HepG2 (cell line): ENCODE results near the gene SLC15A3. TPM values are rescaled to one million over a fixed set of nuclear protein-coding genes. Genes with fewer than 3 reads are reported as not detected.
A peak's percentile ranks its signal among the peaks of the same experiment; 100 is the strongest.

ENCODE experiments used
- ATAC-seq: fragments of 200-7000 bp; cut with Tn5 transposase; 3 replicates; pipeline ENCODE4 v1.9.1; 2020; ENCODE audit warnings: mild to moderate bottlenecking, moderate library complexity
- BruUV-seq: library from RNA; stranded (reverse); fragments of 400-500 nt; replicated peaks from 2 replicates; lab custom pipeline; 2021; lab: Mats Ljungman, UMichigan
- CTCF ChIA-PET: fragments of 300-600 bp; formaldehyde crosslinking; extraction: SDS; loops from one replicate; lab custom pipeline; 2021; ENCODE audit warnings: low total read pairs, inconsistent platforms, low intra/inter-chr PET ratio; lab: Yijun Ruan, JAX
- POLR2A ChIA-PET: fragments of 350-600 bp; sonication (Branson Sonifier 250); formaldehyde crosslinking; loops from one replicate; lab custom pipeline; 2020; ENCODE audit warnings: antibody characterized with exemption, inconsistent platforms; lab: Yijun Ruan, JAX
- DNase-seq: peaks from one replicate; pipeline ENCODE4 v3.0.0-alpha.2; 2015; ENCODE audit warnings: low spot score
- FAIRE-seq: peaks from 3 replicates; lab custom pipeline; 2011; peaks lifted over from hg19 to GRCh38; lab: Jason Lieb, UNC
- H2AFZ ChIP-seq: one replicate; pipeline ENCODE4 v1.6.1; 2011; ENCODE audit warnings: low read length, inconsistent platforms
- H3K27ac ChIP-seq: fragments of 300-600 bp; 3 replicates; pipeline ENCODE4 v1.8.0; 2011; ENCODE audit warnings: mixed run types, mild to moderate bottlenecking, mixed read lengths, low read length, inconsistent platforms; ENCODE audit not compliant: insufficient read depth; ENCODE audit errors: extremely low read length
- H3K27me3 ChIP-seq, 2 experiments: fragments of 200-600 bp in 1 of 2; 2 replicates in 1 of 2; 3 replicates in 1 of 2; pipeline versions ENCODE4 v1.6.0 to v1.8.0; 2011; ENCODE audit warnings: low read length in 2 of 2, mild to moderate bottlenecking in 2 of 2, moderate library complexity in 2 of 2, inconsistent platforms in 1 of 2; ENCODE audit not compliant: insufficient read depth in 2 of 2, control insufficient read depth in 1 of 2
- H3K36me3 ChIP-seq, 2 experiments: fragments of 200-600 bp in 1 of 2; replicated peaks in 1 of 2; 2 replicates in 1 of 2; 3 replicates in 1 of 2; pipeline versions ENCODE4 v1.5.1 to v1.8.0; 2011; ENCODE audit warnings: low read length in 2 of 2, inconsistent platforms in 1 of 2; ENCODE audit not compliant: insufficient read depth in 2 of 2, control insufficient read depth in 1 of 2
- H3K4me1 ChIP-seq: 2 replicates; pipeline ENCODE4 v1.5.1; 2012; ENCODE audit warnings: low read length, inconsistent platforms; ENCODE audit not compliant: insufficient read depth
- H3K4me2 ChIP-seq: 2 replicates; pipeline ENCODE4 v1.6.0; 2011; ENCODE audit warnings: low read depth, low read length, inconsistent platforms
- H3K4me3 ChIP-seq, 3 experiments: fragments of 200-600 bp in 1 of 3; sonication (generic), shearing (Covaris generic) in 1 of 3; replicated peaks in 1 of 3; 2 replicates each; pipeline ENCODE4 v1.5.1; 2011 to 2016; ENCODE audit warnings: low read length in 3 of 3, inconsistent platforms in 2 of 3, low read depth in 2 of 3, mild to moderate bottlenecking in 2 of 3, control low read depth in 1 of 3, mixed read lengths in 1 of 3; ENCODE audit not compliant: insufficient read depth in 1 of 3
- H3K79me2 ChIP-seq: one replicate; pipeline ENCODE4 v1.6.1; 2011; ENCODE audit warnings: low read length, inconsistent platforms; ENCODE audit not compliant: insufficient read depth
- H3K9ac ChIP-seq: 2 replicates; pipeline ENCODE4 v1.6.0; 2011; ENCODE audit warnings: mild to moderate bottlenecking, low read depth, low read length, inconsistent platforms; ENCODE audit not compliant: insufficient read depth
- H3K9me3 ChIP-seq: 2 replicates; pipeline ENCODE4 v1.5.1; 2012; ENCODE audit warnings: mild to moderate bottlenecking, low read length
- H4K20me1 ChIP-seq: 2 replicates; pipeline ENCODE4 v1.6.0; 2011; ENCODE audit warnings: inconsistent platforms, mild to moderate bottlenecking, low read length, moderate library complexity; ENCODE audit not compliant: insufficient read depth
- GMEB1 ChIP-seq: sonication (generic); formaldehyde crosslinking; IDR thresholded peaks from 2 replicates; pipeline ENCODE4 v1.5.1; 2020; ENCODE audit warnings: missing genetic modification reagents, mild to moderate bottlenecking, borderline replicate concordance
- HNRNPUL1 ChIP-seq: fragments of 200-400 bp; formaldehyde crosslinking; IDR thresholded peaks from 2 replicates; pipeline ENCODE4 v1.6.1; 2017; ENCODE audit warnings: low read depth, mild to moderate bottlenecking, low read length, moderate library complexity
- RCOR2 ChIP-seq: IDR thresholded peaks from 2 replicates; pipeline ENCODE4 v1.6.1; 2016; ENCODE audit warnings: missing biosample characterization, missing genetic modification reagents
- TFDP1 ChIP-seq: IDR thresholded peaks from 2 replicates; pipeline ENCODE4 v1.6.1; 2016; ENCODE audit warnings: missing compliant biosample characterization, missing genetic modification reagents, borderline replicate concordance
- ZNF138 ChIP-seq: sonication (generic); formaldehyde crosslinking; IDR thresholded peaks from 2 replicates; pipeline ENCODE4 v1.5.0; 2020; ENCODE audit warnings: mild to moderate bottlenecking, low read depth, missing genetic modification reagents
- ZNF235 ChIP-seq: sonication (generic); formaldehyde crosslinking; IDR thresholded peaks from 2 replicates; pipeline ENCODE4 v1.8.1; 2023; ENCODE audit warnings: mild to moderate bottlenecking, missing genetic modification reagents, borderline replicate concordance
- ZNF317 ChIP-seq: sonication (generic); formaldehyde crosslinking; IDR thresholded peaks from 2 replicates; pipeline ENCODE4 v1.5.0; 2020; ENCODE audit warnings: mild to moderate bottlenecking, missing genetic modification reagents
- ZNF501 ChIP-seq: sonication (generic); formaldehyde crosslinking; IDR thresholded peaks from 2 replicates; pipeline ENCODE4 v1.5.1; 2020; ENCODE audit warnings: mild to moderate bottlenecking, moderate library complexity, missing genetic modification reagents
- ZSCAN12 ChIP-seq: sonication (generic); formaldehyde crosslinking; IDR thresholded peaks from 2 replicates; pipeline ENCODE4 v1.9.0; 2021; ENCODE audit warnings: mild to moderate bottlenecking, missing genetic modification reagents
- WGBS: methylation state at CpG from one replicate; pipeline ENCODE4 v1.1.6; 2017; ENCODE audit warnings: low lambda C conversion rate; 5-methylcytosine and 5-hydroxymethylcytosine counted together
- in situ Hi-C: cut with HindIII; loops from 2 replicates; pipeline ENCODE4 v1.10.0; 2017; ENCODE audit warnings: low pct_unique_long_range_greater_than_20kb; ENCODE audit not compliant: extremely low pct_ligation_motif_present
- intact Hi-C: fragments of 100-400 bp; cut with micrococcal nuclease; formaldehyde crosslinking; loops from one replicate; pipeline ENCODE4 v1.10.0; 2022; ENCODE audit not compliant: unreplicated experiment
- polyA plus RNA-seq, 8 experiments: library from polyadenylated mRNA; depleted of rRNA in 3 of 8; stranded (reverse) in 7 of 8; unstranded in 1 of 8; fragments of >200 nt; fragmentation: Illumina TruSeq in 4 of 8; extraction: Trizol in 4 of 8; gene quantifications; 2 replicates each; pipeline versions ENCODE4 v1.2.1 to v1.2.3, GENCODE V29; 2011 to 2016; ENCODE audit warnings: low read depth in 4 of 8, missing spikeins in 1 of 8, mixed read lengths in 1 of 8; ENCODE audit not compliant: insufficient read depth in 1 of 8
- total RNA-seq, 5 experiments: library from RNA; depleted of rRNA; stranded (reverse); fragments of >200 nt; fragmentation: Illumina TruSeq; extraction: Trizol; gene quantifications; 2 replicates each; pipeline ENCODE4 v1.2.3, GENCODE V29; 2016; ENCODE audit warnings: low read depth in 1 of 5

Gene SLC15A3
- total and polyA plus RNA-seq, 2 of the 13 experiments (the other 11 are each of a cell fraction or from before 2014, with no cell fraction given): 0.45 to 0.77 TPM

GRCh38 chr11:60970369-60970774, 18.4 kb upstream of the SLC15A3 start (continued):
- TF ChIP-seq ZNF501: 0 out of 2 replicates have a peak, but pooled peaks have one; percentile 15

- no peak overlapping the region for H3K9ac ChIP-seq
- H3K27me3 ChIP-seq: peaks cover 7 to 51% of the 10 kb centered on the region in 2 experiments; a peak in 4 of 5 replicates
- H3K9me3 ChIP-seq: no peaks in the 10 kb centered on the region
- in situ Hi-C loops: no loop called here
- no peak for DNase-seq
- TF ChIP-seq ZNF235 (CRISPR knock-in tag): no peak
- TF ChIP-seq ZNF317: peak; percentile 96
- TF ChIP-seq, all 625 proteins: peak for 1
- intact Hi-C loops: no loop called here
- no peak for FAIRE-seq
- Histone ChIP-seq H3K79me2 (no peaks in the 10 kb centered on the region), H2AFZ (no peak overlapping the region), H4K20me1 (no peaks in the 10 kb centered on the region), H3K4me2 (no peak overlapping the region), H3K4me3 (no peak overlapping the region), H3K36me3 (no peaks in the 10 kb centered on the region), H3K4me1 (no peaks in the 10 kb centered on the region), H3K27ac (no peak overlapping the region)
- 3% methylated on average over 1 of the region's 1 CpG for whole genome bisulfite sequencing
- POLR2A ChIA-PET: no interaction called here
- ATAC-seq: no peak
- CTCF ChIA-PET: no interaction called here
- no TSS peak for BruUV-seq
Observed at GRCh38 chr11:60968223-60968622, 16.2 kb upstream of the SLC15A3 start.

- no peak for TF ChIP-seq ZNF138 (CRISPR knock-in tag)
- no peak for TF ChIP-seq ZSCAN12
- TF ChIP-seq RCOR2 (CRISPR knock-in tag): no peak
- no peak for TF ChIP-seq GMEB1 (CRISPR knock-in tag)
- TF ChIP-seq HNRNPUL1: no peak
- TF ChIP-seq TFDP1: no peak
- BruUV-seq: no TSS peak
- ATAC-seq: no peak
- no peaks in the 10 kb centered on the region for H3K79me2 ChIP-seq
- H3K4me1 ChIP-seq: no peaks in the 10 kb centered on the region
- CTCF ChIA-PET: no interaction called here
- POLR2A ChIA-PET: no interaction called here
- no peaks in the 10 kb centered on the region for H4K20me1 ChIP-seq
- no peak for FAIRE-seq
- H3K4me2 ChIP-seq: no peak overlapping the region
- no peak overlapping the region for H2AFZ ChIP-seq
- H3K9ac ChIP-seq: no peak overlapping the region
- H3K9me3 ChIP-seq: no peaks in the 10 kb centered on the region
- peaks cover 2 to 38% of the 10 kb centered on the region in 2 experiments; a peak in 4 of 5 replicates for H3K27me3 ChIP-seq
- no peaks in the 10 kb centered on the region for H3K36me3 ChIP-seq
- H3K4me3 ChIP-seq: no peak overlapping the region
- no peak for DNase-seq
- in situ Hi-C loops: no loop called here
- H3K27ac ChIP-seq: no peak overlapping the region
- intact Hi-C loops: no loop called here
- 35% methylated on average over 4 of the region's 4 CpGs for WGBS
Observed at GRCh38 chr11:60966890-60967289, 14.9 kb upstream of the SLC15A3 start.
